Adrenal gland (tissue), 12 donors: ENCODE results near the gene HS3ST4. TPM values are rescaled to one million over a fixed set of nuclear protein-coding genes. Genes with fewer than 3 reads are reported as not detected.

ENCODE experiments used
- DNase-seq, 7 donors: peaks; one replicate each; pipeline ENCODE4 v3.0.0-alpha.2; 2019 to 2020
- H3K27ac ChIP-seq, 5 donors: fragments of 200-600 bp; sonication (generic) in 4 of 5; 1 replicate in 3 of 5; 2 replicates in 2 of 5; pipeline versions ENCODE4 v1.5.1 to v1.8.0; 2016 to 2020; ENCODE audit warnings: mild to moderate bottlenecking in 1 of 5
- H3K27me3 ChIP-seq: fragments of 200-600 bp; 2 replicates; pipeline ENCODE4 v1.8.0; 2021
- H3K36me3 ChIP-seq, 2 donors: fragments of 200-600 bp; replicated peaks in 1 of 2; 1 replicate in 1 of 2; 2 replicates in 1 of 2; pipeline versions ENCODE4 v1.5.1 to v1.8.0; 2018 to 2022
- H3K4me1 ChIP-seq, 2 donors: fragments of 200-600 bp; replicated peaks in 1 of 2; 1 replicate in 1 of 2; 2 replicates in 1 of 2; pipeline versions ENCODE4 v1.5.1 to v1.8.0; 2018 to 2021
- H3K4me3 ChIP-seq, 4 donors: fragments of 200-600 bp; sonication (generic) in 3 of 4; one replicate each; pipeline ENCODE4 v1.5.1; 2016 to 2018
- H3K9me3 ChIP-seq, 3 donors: fragments of 200-600 bp; sonication (generic) in 1 of 3; replicated peaks in 1 of 3; 1 replicate in 2 of 3; 2 replicates in 1 of 3; pipeline versions ENCODE4 v1.5.1 to v1.8.0; 2016 to 2021
- POLR2A ChIP-seq, 2 donors: fragments of 450-650 bp; IDR thresholded peaks; one replicate each; pipeline ENCODE4 v1.6.1; 2017; ENCODE audit warnings: antibody characterized with exemption in 2 of 2, mild to moderate bottlenecking in 2 of 2, moderate library complexity in 1 of 2
- WGBS, 4 donors: extraction: QIAGEN DNeasy Blood & Tissue Kit in 2 of 4; methylation state at CpG; one replicate each; pipeline versions ENCODE4 v1.1.5 to v1.1.7; 2013 to 2017; 5-methylcytosine and 5-hydroxymethylcytosine counted together
- intact Hi-C, 2 donors: fragments of 100-400 bp; cut with DNase I; formaldehyde crosslinking; loops; one replicate each; pipeline versions ENCODE4 v1.14.1 to v1.15.0; 2022 to 2023
- polyA plus RNA-seq, 3 donors: library from polyadenylated mRNA; stranded (reverse); fragments of 200-250 nt in 2 of 3; fragments of 350-450 nt in 1 of 3; fragmentation: Illumina TruSeq in 1 of 3; extraction: RNeasy Lipid Tissue Mini Kit (QIAGEN cat#74804) in 1 of 3; gene quantifications; one replicate each; pipeline ENCODE4 v1.2.3, GENCODE V29; 2013 to 2014
- total RNA-seq, 9 donors: library from RNA; depleted of rRNA in 4 of 9; stranded (reverse); fragments of >200 nt in 4 of 9; fragments of 120-200 nt in 1 of 9; fragmentation: NEBNext Ultra II Directional in 1 of 9; extraction: Animal tissue kit (Norgen Biotek cat#: 25700) in 1 of 9; gene quantifications; one replicate each; pipeline versions ENCODE4 v1.1.0 to v1.2.4, GENCODE V29; 2013 to 2023
- TF ChIP-seq, protein P1 (sequence below), 6 experiments: fragments of 450-650 bp in 4 of 6; fragments of 200-600 bp in 2 of 6; sonication (generic) in 1 of 6; IDR thresholded peaks; 1 replicate in 5 of 6; 2 replicates in 1 of 6; pipeline versions ENCODE4 v1.5.1 to v1.8.0; 2016 to 2021; ENCODE audit warnings: antibody characterized with exemption in 6 of 6, mild to moderate bottlenecking in 2 of 6, moderate library complexity in 1 of 6
- donor health status: healthy with polysubstance abuse.
- donor health status: Bipolar disorder and iron deficiency.
- donor health status: DM: yes; HTN: yes; CAD: no.
- donor health status: DM: no; HTN: no; CAD: no.
- donor health status: DM: no; HTN: no; CAD: no.
- donor health status: DM: yes; HTN: yes; CAD: no.

HS3ST4 gene
- total and polyA plus RNA-seq, 12 donors: 0.06 to 0.18 (median 0.08) TPM; not detected in 9

DNA sequence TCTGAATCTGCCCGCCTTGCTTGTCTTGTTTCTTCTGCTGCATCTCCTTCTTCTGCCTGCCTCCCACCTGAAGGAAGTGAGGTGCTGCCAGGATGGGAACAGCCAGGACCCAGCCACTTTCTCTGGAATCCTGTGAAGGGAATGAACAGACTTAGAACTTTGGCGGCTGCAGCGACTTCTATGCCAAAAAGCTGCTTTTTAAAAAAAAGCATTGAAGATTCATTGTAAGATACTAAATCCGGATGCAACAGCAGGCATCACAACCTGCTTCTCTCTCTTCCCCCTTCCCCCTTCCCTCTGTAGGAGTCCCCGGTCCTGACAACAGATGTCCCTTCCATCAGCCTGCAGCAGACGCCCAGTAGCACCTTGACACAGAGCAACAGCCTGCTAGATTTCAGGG is 176.3 kb downstream of the HS3ST4 start:
- TF ChIP-seq, protein P1, sequence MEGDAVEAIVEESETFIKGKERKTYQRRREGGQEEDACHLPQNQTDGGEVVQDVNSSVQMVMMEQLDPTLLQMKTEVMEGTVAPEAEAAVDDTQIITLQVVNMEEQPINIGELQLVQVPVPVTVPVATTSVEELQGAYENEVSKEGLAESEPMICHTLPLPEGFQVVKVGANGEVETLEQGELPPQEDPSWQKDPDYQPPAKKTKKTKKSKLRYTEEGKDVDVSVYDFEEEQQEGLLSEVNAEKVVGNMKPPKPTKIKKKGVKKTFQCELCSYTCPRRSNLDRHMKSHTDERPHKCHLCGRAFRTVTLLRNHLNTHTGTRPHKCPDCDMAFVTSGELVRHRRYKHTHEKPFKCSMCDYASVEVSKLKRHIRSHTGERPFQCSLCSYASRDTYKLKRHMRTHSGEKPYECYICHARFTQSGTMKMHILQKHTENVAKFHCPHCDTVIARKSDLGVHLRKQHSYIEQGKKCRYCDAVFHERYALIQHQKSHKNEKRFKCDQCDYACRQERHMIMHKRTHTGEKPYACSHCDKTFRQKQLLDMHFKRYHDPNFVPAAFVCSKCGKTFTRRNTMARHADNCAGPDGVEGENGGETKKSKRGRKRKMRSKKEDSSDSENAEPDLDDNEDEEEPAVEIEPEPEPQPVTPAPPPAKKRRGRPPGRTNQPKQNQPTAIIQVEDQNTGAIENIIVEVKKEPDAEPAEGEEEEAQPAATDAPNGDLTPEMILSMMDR (IDR thresholded peaks at IDR 0.05): no peak
- TF ChIP-seq POLR2A (IDR thresholded peaks at IDR 0.05): no peak
- Histone ChIP-seq H3K36me3 (no peaks in the 10 kb centered on the region), H3K4me1 (no peaks in the 10 kb centered on the region), H3K27me3 (peaks cover 6% of the 10 kb centered on the region), H3K4me3 (no peak overlapping the region), H3K9me3 (no peaks in the 10 kb centered on the region), H3K27ac (no peak overlapping the region)
- intact Hi-C loops: no loop called here
- WGBS, 4 donors: 29 to 42% (median 36%) methylated on average over 6 of the region's 6 CpGs
- no peak for DNase-seq

DNA sequence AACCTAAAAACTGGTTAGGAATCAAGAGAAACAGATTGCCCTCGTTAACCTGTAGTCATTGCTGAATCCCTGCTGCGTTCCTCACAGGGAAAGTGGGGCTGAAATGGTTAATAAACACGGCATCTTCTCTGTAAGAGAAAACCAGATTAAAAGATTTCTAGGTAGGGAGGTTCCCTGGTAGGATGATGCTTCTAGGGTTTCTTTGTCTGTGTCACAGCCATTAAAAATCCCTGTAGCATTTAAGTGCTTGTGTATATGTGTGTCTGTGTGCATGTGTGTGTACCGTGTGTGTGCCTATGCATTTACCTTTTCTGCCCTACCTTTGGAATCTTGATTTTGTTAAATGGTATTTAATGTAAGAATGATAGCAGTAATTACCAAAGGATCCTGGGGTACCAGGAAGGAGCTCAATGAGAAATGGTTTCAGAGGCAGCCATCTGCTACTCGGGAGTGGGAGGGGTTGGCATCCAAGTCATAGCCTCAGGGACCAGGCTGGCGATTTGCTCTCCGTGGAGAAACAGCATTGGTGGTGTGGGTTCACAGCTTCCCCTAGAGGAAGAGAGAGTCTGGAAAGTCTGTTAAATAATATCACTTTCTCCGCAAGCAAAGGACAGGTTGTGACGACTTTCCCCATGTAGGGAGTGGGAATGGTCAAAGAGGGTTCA is 177.1 kb downstream of the HS3ST4 start:
- H3K9me3 ChIP-seq: no peaks in the 10 kb centered on the region
- no peaks in the 10 kb centered on the region for H3K4me1 ChIP-seq
- TF ChIP-seq, protein P1 (IDR thresholded peaks at IDR 0.05): no peak
- no peak for TF ChIP-seq POLR2A (IDR thresholded peaks at IDR 0.05)
- no peak for DNase-seq
- peaks cover 5% of the 10 kb centered on the region for H3K27me3 ChIP-seq
- 29 to 42% (median 35%) methylated on average over 9 of the region's 9 CpGs for WGBS, 4 donors
- no peaks in the 10 kb centered on the region for H3K36me3 ChIP-seq
- H3K4me3 ChIP-seq: no peak overlapping the region
- no peak overlapping the region for H3K27ac ChIP-seq
- intact Hi-C loops: no loop called here

DNA sequence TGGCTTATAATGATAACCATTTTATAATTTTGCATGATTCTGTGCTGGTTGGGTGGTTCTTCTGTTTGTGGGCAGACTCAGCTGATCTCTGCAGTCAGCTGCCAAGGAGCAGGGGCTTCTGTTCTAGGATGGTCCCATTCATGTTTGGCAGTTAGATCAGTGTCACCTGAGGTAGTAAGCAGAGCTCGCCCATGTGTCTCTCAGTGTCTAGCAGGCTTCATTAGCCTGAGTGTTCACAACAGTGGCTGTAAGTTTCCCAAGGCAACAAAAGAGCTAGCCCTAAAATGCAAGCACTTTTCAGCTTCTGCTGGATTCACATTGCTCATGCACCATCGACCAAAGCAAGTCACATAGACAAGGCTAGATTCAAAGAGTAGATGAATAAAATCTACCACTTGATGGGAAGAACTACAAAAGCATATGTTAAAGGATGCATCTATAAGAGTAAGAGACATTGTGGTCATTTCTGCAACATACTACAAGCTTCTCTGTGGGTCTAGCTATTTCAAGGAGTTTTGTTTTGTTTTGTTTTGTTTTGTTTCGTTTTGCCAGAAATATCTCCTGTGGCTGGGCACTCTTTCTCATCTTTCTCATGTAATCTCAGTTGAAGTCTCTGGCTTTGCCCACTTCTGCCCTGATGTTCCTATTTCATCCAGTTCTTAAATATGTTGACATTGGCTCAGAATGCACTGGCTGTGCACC is 180.8 kb downstream of the HS3ST4 start:
- Histone ChIP-seq H3K4me1 (no peaks in the 10 kb centered on the region), H3K9me3 (no peaks in the 10 kb centered on the region), H3K4me3 (no peak overlapping the region), H3K27ac (no peak overlapping the region), H3K36me3 (no peaks in the 10 kb centered on the region), H3K27me3 (no peaks in the 10 kb centered on the region)
- WGBS, 4 donors: 53 to 64% (median 58%) methylated on average over 3 of the region's 3 CpGs
- no peak for TF ChIP-seq POLR2A (IDR thresholded peaks at IDR 0.05)
- TF ChIP-seq, protein P1 (IDR thresholded peaks at IDR 0.05): no peak
- DNase-seq: no peak
- intact Hi-C loops: no loop called here

GRCh38 chr16:25874196-25874595 is 182.4 kb downstream of the HS3ST4 start:
- H3K36me3 ChIP-seq: no peaks in the 10 kb centered on the region
- DNase-seq: no peak
- intact Hi-C loops: no loop called here
- no peaks in the 10 kb centered on the region for H3K9me3 ChIP-seq
- H3K27ac ChIP-seq: no peak overlapping the region
- H3K4me3 ChIP-seq: no peak overlapping the region
- no peaks in the 10 kb centered on the region for H3K27me3 ChIP-seq
- no peaks in the 10 kb centered on the region for H3K4me1 ChIP-seq
- TF ChIP-seq, protein P1 (IDR thresholded peaks at IDR 0.05): no peak
- no peak for TF ChIP-seq POLR2A (IDR thresholded peaks at IDR 0.05)
